Peyer's patch (tissue), 4 donors: Measurements from ENCODE around the gene PKD2. TPM values are rescaled to one million over a fixed set of nuclear protein-coding genes. Genes with fewer than 3 reads are reported as not detected.

Experiments used
- DNase-seq, 3 donors: peaks; one replicate each; pipeline ENCODE4 v3.0.0-alpha.2; 2017 to 2019
- H3K27ac ChIP-seq, 4 donors: fragments of 200-600 bp; sonication (generic); one replicate each; pipeline ENCODE4 v1.5.1; 2016 to 2019
- H3K27me3 ChIP-seq, 2 donors: fragments of 200-600 bp; sonication (generic); one replicate each; pipeline ENCODE4 v1.5.1; 2019
- H3K36me3 ChIP-seq, 3 donors: fragments of 200-600 bp; sonication (generic); one replicate each; pipeline ENCODE4 v1.5.1; 2016 to 2019
- H3K4me1 ChIP-seq, 4 donors: fragments of 200-600 bp; sonication (generic); one replicate each; pipeline ENCODE4 v1.5.1; 2016 to 2019
- H3K4me3 ChIP-seq, 4 donors: fragments of 200-600 bp; sonication (generic); 1 replicate in 3 of 4; 2 replicates in 1 of 4; pipeline ENCODE4 v1.5.1; 2016 to 2019; ENCODE audit warnings: mild to moderate bottlenecking in 1 of 4
- H3K9me3 ChIP-seq, 4 donors: fragments of 200-600 bp; sonication (generic); one replicate each; pipeline ENCODE4 v1.5.1; 2016 to 2019; ENCODE audit warnings: mild to moderate bottlenecking in 1 of 4
- POLR2A ChIP-seq, 2 donors: fragments of 450-650 bp; IDR thresholded peaks; one replicate each; pipeline ENCODE4 v1.5.1; 2017; ENCODE audit warnings: antibody characterized with exemption in 2 of 2, mild to moderate bottlenecking in 2 of 2, moderate library complexity in 2 of 2
- total RNA-seq, 4 donors: library from RNA; depleted of rRNA; stranded (reverse); fragments of >200 nt; gene quantifications; one replicate each; pipeline ENCODE4 v1.1.0, GENCODE V29; 2016
- TF ChIP-seq, protein P1 (sequence below), 6 experiments: fragments of 450-650 bp in 4 of 6; fragments of 200-600 bp in 2 of 6; sonication (generic) in 1 of 6; IDR thresholded peaks; one replicate each; pipeline ENCODE4 v1.5.1; 2017 to 2019; ENCODE audit warnings: antibody characterized with exemption in 6 of 6, mild to moderate bottlenecking in 3 of 6, moderate library complexity in 1 of 6

PKD2 gene
- total RNA-seq, 4 donors from 2014 or later, result 9.8 to 238 (median 23.4) TPM

DNA sequence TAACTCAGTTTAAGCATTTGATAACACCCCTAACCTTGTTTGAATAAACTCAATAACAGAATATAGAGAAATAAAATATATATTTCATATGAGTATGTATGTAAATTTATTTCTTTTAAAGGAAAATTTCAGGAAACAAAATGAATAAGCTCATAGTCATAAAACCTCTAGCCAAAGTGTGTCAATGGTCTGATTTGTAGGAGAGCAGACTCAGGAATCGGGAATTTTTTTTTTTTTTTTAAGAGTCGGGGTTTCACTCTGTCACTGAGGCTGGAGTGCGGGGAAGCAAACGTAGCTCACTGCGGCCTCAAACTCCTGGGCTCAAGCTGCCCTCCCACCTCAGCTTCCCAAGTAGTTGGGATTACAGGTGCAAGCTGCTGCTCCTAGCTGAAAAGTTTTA, 2.4 kb downstream of the PKD2 start:
- peak overlapping the region in 1 of 4 donors; percentile 97 for H3K4me3 ChIP-seq
- no peaks in the 10 kb centered on the region for H3K9me3 ChIP-seq
- no peak for DNase-seq
- TF ChIP-seq, protein P1, sequence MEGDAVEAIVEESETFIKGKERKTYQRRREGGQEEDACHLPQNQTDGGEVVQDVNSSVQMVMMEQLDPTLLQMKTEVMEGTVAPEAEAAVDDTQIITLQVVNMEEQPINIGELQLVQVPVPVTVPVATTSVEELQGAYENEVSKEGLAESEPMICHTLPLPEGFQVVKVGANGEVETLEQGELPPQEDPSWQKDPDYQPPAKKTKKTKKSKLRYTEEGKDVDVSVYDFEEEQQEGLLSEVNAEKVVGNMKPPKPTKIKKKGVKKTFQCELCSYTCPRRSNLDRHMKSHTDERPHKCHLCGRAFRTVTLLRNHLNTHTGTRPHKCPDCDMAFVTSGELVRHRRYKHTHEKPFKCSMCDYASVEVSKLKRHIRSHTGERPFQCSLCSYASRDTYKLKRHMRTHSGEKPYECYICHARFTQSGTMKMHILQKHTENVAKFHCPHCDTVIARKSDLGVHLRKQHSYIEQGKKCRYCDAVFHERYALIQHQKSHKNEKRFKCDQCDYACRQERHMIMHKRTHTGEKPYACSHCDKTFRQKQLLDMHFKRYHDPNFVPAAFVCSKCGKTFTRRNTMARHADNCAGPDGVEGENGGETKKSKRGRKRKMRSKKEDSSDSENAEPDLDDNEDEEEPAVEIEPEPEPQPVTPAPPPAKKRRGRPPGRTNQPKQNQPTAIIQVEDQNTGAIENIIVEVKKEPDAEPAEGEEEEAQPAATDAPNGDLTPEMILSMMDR (IDR thresholded peaks at IDR 0.05), result no peak
- TF ChIP-seq POLR2A (IDR thresholded peaks at IDR 0.05), result no peak
- H3K27me3 ChIP-seq, result no peaks in the 10 kb centered on the region
- no peak overlapping the region for H3K27ac ChIP-seq
- H3K4me1 ChIP-seq, result peaks cover 0 to 14% (median 2%) of the 10 kb centered on the region in 4 donors
- H3K36me3 ChIP-seq, result no peaks in the 10 kb centered on the region

DNA sequence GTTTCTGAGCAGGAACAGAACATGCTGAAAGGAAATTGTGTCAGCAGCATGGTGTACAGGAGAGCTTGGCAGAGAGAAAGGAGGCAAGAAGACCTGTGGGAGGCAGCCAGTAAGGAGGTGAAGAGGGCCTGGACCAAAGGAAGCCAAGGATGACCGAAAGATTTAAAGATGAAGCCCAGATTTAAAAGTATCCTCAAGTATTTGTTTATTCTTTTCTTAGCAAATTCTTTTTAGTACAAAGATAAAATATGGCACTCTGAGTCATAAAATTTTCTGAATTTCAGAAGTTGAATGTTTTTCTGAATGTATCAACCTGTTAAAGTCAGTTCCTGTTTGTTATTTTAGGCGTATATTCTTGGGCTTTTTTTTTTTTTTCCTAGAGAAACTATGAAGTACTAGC, 3.5 kb downstream of the PKD2 start:
- no peak overlapping the region for H3K27ac ChIP-seq
- TF ChIP-seq, protein P1 (IDR thresholded peaks at IDR 0.05), result no peak
- no peak for TF ChIP-seq POLR2A (IDR thresholded peaks at IDR 0.05)
- H3K4me3 ChIP-seq, result no peak overlapping the region
- no peak for DNase-seq
- peaks cover 0 to 14% (median 2%) of the 10 kb centered on the region in 4 donors for H3K4me1 ChIP-seq
- H3K36me3 ChIP-seq, result no peaks in the 10 kb centered on the region
- H3K27me3 ChIP-seq, result no peaks in the 10 kb centered on the region
- no peaks in the 10 kb centered on the region for H3K9me3 ChIP-seq

DNA sequence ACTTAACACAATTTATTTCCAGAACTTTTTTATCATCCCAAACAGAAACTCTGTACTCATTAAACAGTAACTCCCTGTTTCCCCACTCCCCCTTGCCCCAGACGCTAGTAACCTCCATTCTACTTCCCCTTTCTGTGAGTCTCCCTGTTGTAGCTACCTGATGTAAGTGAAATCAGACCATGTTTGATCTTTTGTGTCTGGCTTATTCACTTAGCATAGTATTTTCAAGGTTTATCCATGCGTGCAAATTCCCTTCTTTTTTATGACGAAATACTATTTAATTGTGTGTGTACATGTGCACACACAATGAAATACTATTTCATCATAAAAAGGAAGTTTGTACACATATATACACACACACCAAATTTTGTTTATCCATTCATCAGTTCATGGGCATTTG, 5.2 kb downstream of the PKD2 start:
- Histone ChIP-seq H3K4me3 (no peak overlapping the region), H3K9me3 (no peaks in the 10 kb centered on the region), H3K27ac (no peak overlapping the region), H3K4me1 (peaks cover 0 to 22% (median 2%) of the 10 kb centered on the region in 4 donors), H3K27me3 (no peaks in the 10 kb centered on the region), H3K36me3 (no peaks in the 10 kb centered on the region)
- TF ChIP-seq POLR2A (IDR thresholded peaks at IDR 0.05), result no peak
- TF ChIP-seq, protein P1 (IDR thresholded peaks at IDR 0.05), result no peak
- DNase-seq, result no peak

DNA sequence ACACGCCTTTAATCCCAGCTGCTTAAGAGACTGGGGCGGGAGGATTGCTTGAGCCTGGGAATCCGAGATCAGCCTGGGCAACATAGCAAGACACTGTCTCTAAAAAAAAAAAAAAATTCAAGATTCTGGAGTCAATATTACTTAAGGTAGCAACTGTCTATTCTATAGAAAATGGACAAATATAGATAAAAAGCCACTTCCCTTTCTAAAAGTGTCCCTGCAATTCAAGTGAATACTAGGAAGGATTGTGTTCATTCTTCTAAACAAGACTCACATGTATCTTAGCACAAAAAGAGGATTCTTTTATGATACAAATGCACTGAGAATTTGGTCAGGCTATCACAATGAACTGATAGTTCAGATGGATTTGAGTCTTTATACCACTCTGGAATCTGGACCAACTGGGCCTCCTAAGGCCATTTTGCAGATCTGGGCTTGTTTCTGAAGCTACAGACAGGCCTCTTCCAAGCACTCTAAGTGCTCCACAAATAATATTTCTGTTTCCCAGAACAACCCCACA, 7.0 kb downstream of the PKD2 start:
- no peak overlapping the region for H3K27ac ChIP-seq
- TF ChIP-seq POLR2A (IDR thresholded peaks at IDR 0.05), result no peak
- TF ChIP-seq, protein P1 (IDR thresholded peaks at IDR 0.05), result no peak
- no peak overlapping the region for H3K4me3 ChIP-seq
- no peak for DNase-seq
- H3K36me3 ChIP-seq, result no peaks in the 10 kb centered on the region
- peaks cover 0 to 9% (median 0%) of the 10 kb centered on the region in 4 donors for H3K4me1 ChIP-seq
- H3K9me3 ChIP-seq, result no peaks in the 10 kb centered on the region
- H3K27me3 ChIP-seq, result no peaks in the 10 kb centered on the region

DNA sequence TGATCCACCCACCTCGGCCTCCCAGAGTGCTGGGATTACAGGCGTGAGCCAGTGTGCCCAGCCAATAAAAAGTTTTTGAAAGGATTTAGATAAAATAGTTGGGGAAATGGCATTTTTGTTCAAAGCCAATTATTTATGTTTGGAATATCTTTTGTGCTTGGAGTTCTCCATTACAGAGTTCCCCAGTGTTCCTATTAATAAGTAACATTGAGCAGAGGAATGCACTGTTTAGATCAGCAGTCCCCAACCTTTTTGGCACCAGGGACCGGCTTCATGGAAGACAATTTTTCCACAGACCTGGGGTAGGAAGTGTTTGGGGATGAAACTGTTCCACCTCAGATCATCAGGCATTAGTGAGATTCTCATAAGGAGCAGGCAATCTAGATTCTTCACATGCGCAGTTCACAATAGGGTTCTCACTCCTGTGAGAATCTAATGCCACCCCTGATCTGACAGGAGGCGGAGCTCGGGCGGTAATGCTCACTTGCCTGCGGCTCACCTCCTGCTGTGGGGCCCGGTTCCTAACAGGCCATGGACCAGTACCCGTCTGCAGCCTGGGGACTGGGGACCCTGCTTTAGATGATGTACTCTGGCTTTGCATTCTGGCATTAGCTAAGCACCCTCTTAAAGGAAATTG, 8.3 kb downstream of the PKD2 start:
- Histone ChIP-seq H3K27ac (peak overlapping the region in 1 of 4 donors; percentile 84), H3K36me3 (no peaks in the 10 kb centered on the region), H3K4me1 (peaks cover 0 to 7% (median 0%) of the 10 kb centered on the region in 4 donors), H3K27me3 (no peaks in the 10 kb centered on the region), H3K4me3 (no peak overlapping the region), H3K9me3 (no peaks in the 10 kb centered on the region)
- TF ChIP-seq POLR2A (IDR thresholded peaks at IDR 0.05), result no peak
- no peak for DNase-seq

DNA sequence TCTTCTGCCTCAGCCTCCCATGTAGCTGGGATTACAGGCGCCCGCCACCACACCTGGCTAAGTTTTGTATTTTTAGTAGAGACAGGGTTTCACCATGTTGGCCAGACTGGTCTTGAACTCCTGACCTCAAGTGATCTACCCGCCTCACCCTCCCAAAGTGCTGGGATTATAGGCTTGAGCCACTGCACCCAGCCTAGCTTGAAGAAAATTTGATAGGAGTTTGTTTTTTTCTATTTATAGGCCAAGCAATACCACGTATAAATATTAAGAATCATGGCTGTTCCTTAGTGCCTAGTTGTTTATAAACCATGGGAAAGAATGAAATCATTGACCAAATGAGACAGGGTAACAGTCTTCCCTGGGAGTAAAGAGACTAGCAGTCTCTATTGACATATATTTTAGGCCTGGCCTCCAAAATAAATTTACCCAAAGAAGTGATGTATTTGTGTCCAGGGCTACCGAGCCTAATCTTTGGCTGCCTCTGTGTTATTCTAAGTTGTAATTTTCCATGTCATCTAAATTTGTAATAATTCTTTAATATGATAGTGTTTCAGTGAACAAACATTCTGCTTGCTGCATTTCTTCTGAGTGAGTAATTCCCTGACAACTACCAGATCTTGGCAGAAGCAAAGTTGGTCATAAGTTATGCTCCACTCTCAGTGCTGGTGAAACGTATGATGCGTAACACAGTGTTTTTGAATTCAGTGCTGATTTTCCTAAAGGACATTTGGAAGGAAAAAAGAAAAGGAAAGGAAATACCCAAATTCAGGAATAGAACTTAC, 10.3 kb downstream of the PKD2 start:
- peak overlapping the region; percentile 48 to 84 (median 67) for H3K27ac ChIP-seq
- no peak overlapping the region for H3K4me3 ChIP-seq
- no peaks in the 10 kb centered on the region for H3K27me3 ChIP-seq
- TF ChIP-seq, protein P1 (IDR thresholded peaks at IDR 0.05), result no peak
- TF ChIP-seq POLR2A (IDR thresholded peaks at IDR 0.05), result no peak
- H3K36me3 ChIP-seq, result no peaks in the 10 kb centered on the region
- DNase-seq, result no peak
- H3K9me3 ChIP-seq, result no peaks in the 10 kb centered on the region
- peaks cover 0 to 16% (median 0%) of the 10 kb centered on the region in 4 donors for H3K4me1 ChIP-seq
